ENCODE measurements around the gene THBS1. TPM values are rescaled to one million over a fixed set of nuclear protein-coding genes. Genes with fewer than 3 reads are reported as not detected.

Gene THBS1
- polyA plus RNA-seq, 10 donors, result 42.5 to 99.7 (median 71.2) TPM

DNA sequence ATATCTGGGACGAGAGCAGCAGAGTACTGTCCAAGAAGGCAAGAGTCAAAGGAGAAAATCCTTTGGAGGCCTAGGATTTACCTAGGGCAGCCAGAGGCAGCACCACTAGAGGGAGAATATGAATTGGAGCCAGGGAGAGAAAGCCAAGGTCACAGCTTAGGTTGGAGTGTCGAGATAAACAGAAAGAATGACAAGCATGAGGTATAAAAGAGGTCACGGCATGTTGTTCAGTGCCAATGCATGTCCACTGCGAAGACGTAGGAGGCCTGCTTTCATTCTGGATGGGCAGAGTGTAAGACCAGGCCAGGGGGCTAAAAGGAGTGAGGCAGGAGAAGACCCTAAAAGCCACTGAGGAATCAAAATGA lies 47.2 kb downstream of the THBS1 start:
- no peak for DNase-seq

DNA sequence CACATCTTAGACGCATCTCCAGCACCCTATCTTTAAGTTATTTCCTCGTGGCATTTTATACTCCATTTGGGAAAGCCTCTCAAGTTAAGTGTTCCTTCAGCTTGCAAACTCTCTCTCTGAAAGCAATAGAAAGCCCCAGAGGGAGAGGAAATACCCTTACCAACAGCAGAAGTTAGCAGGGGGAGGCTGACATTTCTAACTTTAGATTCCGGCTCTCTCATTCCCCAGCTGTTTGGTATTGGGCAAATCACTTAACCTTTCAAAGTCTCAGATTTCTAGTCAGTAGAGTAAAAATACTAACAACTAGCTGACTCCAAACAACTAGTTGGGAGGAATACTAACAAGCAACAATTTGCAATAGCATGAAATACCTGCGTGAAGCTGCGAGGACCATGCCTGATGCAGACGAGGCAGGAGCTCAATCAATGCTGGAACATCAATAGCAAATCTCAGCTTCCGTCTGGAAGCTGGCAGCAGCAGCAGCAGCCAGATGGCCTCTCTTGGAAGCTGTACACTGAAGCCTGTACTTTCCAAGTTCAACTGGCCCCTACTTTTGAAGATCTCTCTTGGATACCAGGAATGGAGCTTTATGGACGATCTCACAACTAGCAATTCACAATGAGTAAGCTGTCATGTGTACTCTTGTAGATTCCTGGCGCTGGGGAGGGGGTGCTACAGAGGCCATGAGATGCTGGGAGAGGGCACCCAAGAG lies 47.8 kb downstream of the THBS1 start:
- DNase-seq, result peak in 1 of 3 donors; percentile 47

DNA sequence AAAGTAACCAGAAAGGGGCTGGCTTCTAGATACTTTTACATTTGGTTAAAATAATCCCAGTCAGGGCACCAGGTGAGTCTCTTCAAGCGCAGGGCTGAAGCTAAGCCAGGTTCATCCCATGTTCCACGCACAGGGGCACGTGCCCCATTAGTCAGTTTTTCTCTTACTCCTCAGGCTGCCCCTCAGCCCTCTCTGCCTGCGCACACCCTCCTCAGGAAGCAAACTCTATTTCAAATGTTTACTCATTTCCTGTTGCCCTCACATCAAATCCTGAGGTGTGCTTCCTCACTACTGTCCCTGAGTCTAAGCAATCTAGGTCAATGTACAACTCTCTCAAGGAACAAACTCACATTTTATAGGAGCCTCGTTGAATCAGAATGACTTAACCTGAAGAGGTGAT lies 48.5 kb downstream of the THBS1 start:
- DNase-seq, result no peak

DNA sequence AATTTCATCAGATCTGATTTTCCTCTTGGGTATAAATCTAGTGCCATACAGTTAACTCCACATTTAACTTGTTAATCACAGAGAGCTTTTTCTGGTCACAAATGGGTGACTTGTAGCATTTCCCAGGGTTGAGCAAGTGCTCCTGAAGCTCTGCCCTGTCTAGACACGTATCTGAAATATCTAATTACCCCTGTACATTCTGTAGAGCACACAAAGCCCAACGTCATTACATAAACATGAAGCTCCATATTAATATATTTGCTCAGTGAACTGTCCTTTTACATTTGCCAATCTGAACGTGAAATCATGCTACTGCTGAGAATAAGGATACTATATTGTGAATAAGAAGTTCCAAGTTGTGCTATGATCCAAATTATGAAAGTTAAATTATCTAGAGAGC lies 49.0 kb downstream of the THBS1 start:
- no peak for DNase-seq

DNA sequence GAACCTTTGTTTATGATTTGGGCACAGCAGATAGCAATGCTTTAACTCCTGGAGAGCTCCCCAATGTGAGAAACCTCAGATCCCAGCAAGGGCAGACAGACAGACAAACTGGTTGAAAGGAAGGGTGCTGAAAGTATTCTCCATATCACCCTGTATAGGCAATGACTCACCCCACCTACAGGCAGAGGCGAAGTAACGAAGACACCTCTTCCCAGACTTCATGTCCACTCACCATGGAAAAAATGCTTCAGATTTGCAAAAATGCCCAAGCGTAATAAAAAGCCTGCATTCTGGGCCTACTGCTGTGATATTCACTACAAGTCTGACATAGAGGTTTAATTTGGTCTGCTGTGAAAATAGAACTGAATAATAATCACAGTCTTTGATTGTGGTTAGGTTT lies 50.5 kb downstream of the THBS1 start:
- DNase-seq, result no peak

DNA sequence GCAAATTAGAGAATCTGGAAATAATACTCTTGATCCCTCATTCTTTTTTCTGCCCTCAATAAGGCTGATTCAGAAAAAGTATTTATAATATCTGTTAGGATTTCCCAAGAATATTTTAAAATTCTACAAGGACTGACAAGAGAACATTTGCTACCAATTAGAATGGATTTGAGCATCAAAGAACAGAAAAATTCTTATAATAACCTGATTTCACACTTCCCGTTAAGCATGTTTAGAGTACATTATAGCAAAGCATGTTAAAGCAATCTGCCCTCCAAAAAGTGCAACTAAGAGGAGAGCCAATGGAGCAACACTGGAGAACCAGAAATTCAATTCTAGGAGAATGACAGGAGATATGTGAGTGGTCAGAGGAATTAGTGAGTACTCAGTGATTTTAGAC lies 57.2 kb downstream of the THBS1 start:
- DNase-seq, result no peak

DNA sequence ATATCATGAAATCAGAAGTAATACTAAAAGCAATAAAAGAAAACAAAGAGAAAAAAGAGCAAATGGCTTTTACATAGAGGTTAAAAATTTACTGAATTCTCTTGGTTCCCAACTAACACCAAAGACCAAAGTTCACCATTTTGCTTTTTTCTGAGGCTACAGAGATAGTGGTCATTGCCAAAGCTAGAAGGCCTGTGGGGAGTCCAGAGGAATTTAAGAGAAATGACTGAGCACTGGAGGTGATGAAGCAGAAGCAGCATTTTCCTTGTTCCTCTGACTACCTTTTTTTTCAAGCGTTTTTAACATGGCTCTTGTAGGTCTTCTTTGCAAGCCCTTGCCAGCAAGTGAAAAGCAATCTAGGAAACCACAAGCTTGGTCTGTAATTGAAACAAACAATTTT lies 58.2 kb downstream of the THBS1 start:
- no peak for DNase-seq

DNA sequence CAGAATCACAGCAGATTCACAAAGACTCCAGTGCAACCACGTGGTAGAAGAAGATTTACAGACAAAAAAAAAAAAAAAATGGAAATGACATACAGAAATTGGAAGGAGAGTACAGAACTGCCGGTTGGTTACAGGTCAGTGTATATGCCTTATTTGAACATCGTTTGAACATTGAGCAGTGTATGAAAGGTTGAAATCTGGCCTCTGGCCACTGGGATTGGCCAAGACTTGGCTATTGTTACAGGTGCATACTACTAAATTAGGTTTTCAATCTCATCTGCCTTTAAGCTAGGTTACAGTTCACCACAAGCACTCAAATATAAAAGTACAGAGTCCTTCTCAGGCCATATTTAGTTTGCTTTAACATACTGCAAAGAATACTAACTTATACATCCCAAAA lies 59.8 kb downstream of the THBS1 start:
- DNase-seq, result no peak

DNA sequence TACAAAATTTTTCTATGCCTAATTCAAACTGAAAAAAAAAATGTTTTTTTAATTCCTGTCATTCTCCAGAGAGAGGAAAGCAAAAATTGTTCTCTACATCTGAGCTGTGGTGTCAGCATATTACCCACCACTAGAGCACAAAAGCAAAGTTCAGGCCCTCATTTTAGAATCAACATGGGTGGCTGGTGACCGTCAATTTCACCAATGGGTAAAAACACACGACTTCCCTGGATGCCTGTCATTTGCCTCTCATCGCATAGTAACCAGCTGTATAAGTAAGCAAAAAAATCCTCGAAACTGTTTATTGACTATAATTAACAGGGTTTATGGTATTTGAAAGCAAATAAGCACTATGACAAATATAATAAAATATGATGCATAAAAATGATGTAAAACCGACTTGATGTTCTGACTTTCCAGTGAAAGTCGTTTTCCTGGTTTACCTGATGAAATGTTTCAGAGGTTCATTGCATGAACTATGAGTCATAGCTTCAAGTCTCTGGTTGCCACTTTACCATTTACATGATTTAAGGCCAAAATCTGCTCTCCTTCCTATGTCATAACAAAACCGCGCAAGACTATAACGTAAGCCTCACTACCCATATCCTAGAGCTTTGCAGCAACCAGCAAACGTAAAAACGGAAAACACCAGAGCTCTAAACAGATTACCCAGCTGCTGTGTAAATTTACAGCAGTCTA lies 60.5 kb downstream of the THBS1 start:
- no peak for DNase-seq

DNA sequence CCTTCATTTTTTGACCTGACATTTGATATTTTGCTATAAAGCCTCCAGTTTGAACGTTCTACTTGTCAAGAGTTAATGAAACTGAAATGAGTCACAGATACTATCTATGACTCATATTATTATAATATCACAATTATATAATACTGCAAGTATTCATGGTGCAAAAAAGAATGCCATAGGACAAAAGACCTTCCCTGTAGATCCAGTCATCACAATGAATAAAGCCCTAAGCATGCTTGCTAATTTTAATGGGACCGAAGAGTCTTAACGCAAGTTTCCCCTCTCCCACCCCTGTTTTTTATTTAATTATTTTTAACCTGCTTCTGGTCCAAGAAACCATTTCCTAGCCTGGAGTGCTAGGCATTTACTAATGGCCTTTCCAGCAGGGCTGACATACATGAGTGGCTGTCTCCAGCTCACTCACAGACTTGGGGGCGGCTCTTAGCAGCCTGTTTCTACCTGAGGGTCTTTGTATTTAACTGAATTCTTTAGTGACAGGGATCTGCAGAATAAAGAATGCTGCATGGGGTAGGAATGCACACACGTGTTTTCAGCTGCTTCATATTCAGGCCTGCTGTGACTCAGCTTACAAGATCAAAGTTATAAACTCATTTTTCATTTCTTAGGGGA lies 61.2 kb downstream of the THBS1 start:
- peak in 1 of 3 donors; percentile 69 for DNase-seq

DNA sequence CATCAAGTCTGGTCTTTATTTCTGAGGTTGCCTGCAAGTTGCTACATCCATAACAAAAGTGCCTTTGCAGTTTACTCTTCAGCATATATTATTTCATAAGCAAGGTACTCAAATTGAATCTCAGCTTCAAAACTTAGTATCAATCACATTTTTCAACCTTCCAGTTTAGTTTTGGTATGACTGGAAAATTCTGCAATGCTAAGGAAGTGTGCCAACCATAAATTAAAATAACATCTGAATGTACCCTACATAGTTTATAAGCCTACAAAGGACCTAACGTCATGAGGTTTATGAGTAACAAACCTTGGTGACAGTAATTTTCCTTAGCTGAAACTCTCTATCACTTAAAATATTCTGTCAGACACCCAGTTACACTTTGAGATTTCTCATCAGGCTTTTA lies 62.8 kb downstream of the THBS1 start:
- no peak for DNase-seq

DNA sequence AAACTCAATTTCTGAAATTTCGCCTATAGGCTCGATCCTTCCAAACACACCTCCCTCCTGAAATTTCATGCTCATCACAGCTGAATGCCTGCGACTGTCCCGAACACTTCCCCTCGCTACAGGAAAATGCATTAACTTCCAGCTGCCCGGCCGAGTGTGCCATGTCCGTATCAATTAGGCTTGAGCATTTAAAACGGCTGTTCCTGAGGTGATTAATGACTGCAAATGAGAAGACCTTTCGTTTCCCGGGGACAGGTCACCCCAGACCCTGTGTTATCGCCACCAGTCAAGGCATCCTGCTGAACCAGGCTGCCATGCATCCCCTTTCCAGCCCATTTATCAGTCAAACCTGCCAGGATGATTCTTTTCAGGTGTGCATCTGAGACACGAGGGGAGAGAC lies 63.3 kb downstream of the THBS1 start:
- DNase-seq, result no peak

DNA sequence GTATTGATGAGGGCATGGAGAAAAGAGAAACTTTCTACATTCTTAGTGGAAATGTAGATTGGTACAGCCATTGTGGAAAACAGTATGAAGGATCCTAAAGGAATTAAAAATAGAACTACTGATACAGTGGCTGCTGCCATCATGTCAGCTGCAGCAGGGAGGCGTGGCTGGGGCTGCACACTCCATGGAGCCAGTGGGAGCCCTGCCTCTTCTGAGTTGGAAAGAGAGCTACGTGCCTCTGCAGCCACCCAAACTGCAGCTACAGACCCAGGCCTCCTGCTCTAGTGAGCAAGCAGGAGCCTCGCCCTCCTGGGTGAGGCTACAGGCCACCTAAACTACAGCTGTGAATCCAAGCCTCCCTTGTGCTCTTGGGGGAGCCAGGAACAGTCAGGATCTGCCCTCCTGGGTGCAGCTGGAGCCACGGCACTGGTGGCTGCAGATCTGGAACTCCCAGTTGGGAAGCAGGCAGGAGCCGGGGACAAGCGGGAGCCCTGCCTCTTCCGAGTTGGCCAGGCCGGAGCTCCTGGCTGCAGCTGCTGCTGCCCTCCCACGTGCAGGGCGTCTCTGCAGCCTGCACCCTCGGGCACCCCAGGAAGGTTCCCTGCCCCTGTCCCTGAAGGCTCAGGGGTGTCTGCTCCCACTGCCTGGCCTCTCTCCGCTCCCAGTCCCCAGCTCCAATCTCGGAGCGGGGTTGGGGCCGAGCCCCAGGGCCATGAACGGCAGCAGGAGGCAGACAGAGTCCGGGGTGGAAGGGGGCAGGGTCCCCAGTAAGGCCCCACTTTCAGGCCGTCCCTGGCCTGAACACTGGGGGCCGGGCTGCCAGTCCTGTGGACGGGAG lies 64.5 kb downstream of the THBS1 start:
- DNase-seq, result peak in 1 of 3 donors; percentile 29

DNA sequence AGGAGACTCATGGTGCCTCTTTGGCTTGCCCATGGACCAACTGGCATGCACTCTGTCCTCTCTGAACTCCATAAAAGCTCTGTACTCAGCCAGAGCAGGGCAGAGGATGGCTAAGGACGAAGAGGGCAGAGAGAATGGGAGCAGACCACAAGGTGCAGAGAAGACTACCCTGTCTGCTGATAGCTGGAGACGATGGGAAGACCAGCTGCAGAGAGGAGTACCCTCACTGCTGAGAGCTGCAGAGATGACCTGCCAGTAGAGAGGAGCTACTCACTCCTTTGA lies 65.0 kb downstream of the THBS1 start:
- no peak for DNase-seq

DNA sequence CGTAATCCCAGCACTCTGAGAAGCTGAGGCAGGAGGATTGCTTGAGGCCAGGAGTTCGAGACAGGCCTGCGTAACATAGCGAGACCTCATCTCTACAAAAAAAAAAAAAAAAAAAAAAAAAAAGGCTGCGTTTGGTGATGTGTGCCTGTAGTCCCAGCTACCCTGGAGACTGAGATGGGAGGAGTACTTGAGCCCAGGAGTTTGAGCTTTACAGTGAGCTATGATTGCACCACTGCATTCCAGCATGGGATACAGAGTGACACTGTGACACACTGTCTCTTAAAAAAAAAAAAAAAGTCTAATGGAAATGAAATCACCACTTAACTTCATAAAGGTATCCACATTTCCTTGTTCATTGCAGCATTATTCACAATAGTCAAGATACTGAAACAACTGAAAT lies 65.5 kb downstream of the THBS1 start:
- no peak for DNase-seq

Other genes starting within 250 kb of the THBS1 start
- gene FSIP1, start 201.8 kb downstream of the THBS1 start, polyA plus RNA-seq (ENCODE audit: insufficient read length in 10 of 10), result 1 to 10 TPM in 3 of 10 donors, under 1 TPM in 7; 0.13 to 2.6 (median 0.54) TPM

All from muscle of back (tissue), 11 donors.